HL-60 (cell line): Measurements from ENCODE around the gene APCDD1.
A peak's percentile ranks its signal among the peaks of the same experiment; 100 is the strongest.

Experiments used
- DNase-seq, 2 experiments: peaks; one replicate each; pipeline ENCODE4 v3.0.0-alpha.2; 2010 to 2020; ENCODE audit warnings: low read depth in 1 of 2, low spot score in 1 of 2
- H3K27ac ChIP-seq: fragments of 250-450 bp; sonication (Bioruptor Pico); replicated peaks from 2 replicates; pipeline ENCODE4 v1.5.1; 2020; ENCODE audit warnings: mild to moderate bottlenecking, moderate library complexity
- H3K27me3 ChIP-seq: fragments of 250-450 bp; sonication (Bioruptor Pico); 2 replicates; pipeline ENCODE4 v1.5.1; 2021; ENCODE audit warnings: mild to moderate bottlenecking, moderate library complexity; ENCODE audit not compliant: insufficient read depth, poor library complexity, severe bottlenecking
- H3K4me3 ChIP-seq: replicated peaks from 2 replicates; pipeline ENCODE4 v1.5.1; 2011; ENCODE audit warnings: mild to moderate bottlenecking, control low read depth, low read length; ENCODE audit not compliant: insufficient read depth
- GABPA ChIP-seq: IDR thresholded peaks from 2 replicates; pipeline ENCODE4 v1.6.1; 2012; ENCODE audit warnings: low read depth
- POLR2AphosphoS5 ChIP-seq: IDR thresholded peaks from 2 replicates; pipeline ENCODE4 v1.6.1; 2012; ENCODE audit warnings: low read depth
- SPI1 ChIP-seq: IDR thresholded peaks from 2 replicates; pipeline ENCODE4 v1.6.1; 2012; ENCODE audit warnings: low read depth, mild to moderate bottlenecking, borderline replicate concordance
- TF ChIP-seq, protein P1 (sequence below): IDR thresholded peaks from one replicate; pipeline ENCODE4 v1.5.1; 2011; ENCODE audit warnings: low read length, control low read depth, inconsistent platforms; ENCODE audit not compliant: insufficient read depth
- TF ChIP-seq, protein P2 (sequence below): IDR thresholded peaks from 2 replicates; pipeline ENCODE4 v1.6.1; 2012; ENCODE audit warnings: low read depth; ENCODE audit not compliant: insufficient replicate concordance

Gene APCDD1

GRCh38 chr18:10453261-10453805 lies 1.1 kb upstream of the APCDD1 start:
- no peak for DNase-seq
- TF ChIP-seq POLR2AphosphoS5 (no peak), GABPA (no peak), SPI1 (no peak)
- TF ChIP-seq, protein P1, sequence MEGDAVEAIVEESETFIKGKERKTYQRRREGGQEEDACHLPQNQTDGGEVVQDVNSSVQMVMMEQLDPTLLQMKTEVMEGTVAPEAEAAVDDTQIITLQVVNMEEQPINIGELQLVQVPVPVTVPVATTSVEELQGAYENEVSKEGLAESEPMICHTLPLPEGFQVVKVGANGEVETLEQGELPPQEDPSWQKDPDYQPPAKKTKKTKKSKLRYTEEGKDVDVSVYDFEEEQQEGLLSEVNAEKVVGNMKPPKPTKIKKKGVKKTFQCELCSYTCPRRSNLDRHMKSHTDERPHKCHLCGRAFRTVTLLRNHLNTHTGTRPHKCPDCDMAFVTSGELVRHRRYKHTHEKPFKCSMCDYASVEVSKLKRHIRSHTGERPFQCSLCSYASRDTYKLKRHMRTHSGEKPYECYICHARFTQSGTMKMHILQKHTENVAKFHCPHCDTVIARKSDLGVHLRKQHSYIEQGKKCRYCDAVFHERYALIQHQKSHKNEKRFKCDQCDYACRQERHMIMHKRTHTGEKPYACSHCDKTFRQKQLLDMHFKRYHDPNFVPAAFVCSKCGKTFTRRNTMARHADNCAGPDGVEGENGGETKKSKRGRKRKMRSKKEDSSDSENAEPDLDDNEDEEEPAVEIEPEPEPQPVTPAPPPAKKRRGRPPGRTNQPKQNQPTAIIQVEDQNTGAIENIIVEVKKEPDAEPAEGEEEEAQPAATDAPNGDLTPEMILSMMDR, result no peak
- TF ChIP-seq, protein P2, sequence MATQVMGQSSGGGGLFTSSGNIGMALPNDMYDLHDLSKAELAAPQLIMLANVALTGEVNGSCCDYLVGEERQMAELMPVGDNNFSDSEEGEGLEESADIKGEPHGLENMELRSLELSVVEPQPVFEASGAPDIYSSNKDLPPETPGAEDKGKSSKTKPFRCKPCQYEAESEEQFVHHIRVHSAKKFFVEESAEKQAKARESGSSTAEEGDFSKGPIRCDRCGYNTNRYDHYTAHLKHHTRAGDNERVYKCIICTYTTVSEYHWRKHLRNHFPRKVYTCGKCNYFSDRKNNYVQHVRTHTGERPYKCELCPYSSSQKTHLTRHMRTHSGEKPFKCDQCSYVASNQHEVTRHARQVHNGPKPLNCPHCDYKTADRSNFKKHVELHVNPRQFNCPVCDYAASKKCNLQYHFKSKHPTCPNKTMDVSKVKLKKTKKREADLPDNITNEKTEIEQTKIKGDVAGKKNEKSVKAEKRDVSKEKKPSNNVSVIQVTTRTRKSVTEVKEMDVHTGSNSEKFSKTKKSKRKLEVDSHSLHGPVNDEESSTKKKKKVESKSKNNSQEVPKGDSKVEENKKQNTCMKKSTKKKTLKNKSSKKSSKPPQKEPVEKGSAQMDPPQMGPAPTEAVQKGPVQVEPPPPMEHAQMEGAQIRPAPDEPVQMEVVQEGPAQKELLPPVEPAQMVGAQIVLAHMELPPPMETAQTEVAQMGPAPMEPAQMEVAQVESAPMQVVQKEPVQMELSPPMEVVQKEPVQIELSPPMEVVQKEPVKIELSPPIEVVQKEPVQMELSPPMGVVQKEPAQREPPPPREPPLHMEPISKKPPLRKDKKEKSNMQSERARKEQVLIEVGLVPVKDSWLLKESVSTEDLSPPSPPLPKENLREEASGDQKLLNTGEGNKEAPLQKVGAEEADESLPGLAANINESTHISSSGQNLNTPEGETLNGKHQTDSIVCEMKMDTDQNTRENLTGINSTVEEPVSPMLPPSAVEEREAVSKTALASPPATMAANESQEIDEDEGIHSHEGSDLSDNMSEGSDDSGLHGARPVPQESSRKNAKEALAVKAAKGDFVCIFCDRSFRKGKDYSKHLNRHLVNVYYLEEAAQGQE, result no peak

GRCh38 chr18:10454681-10455557 lies 484 bp downstream of the APCDD1 start:
- H3K4me3 ChIP-seq, result peak overlapping the region; percentile 29
- H3K27me3 ChIP-seq, result peaks cover 60% of the 10 kb centered on the region
- TF ChIP-seq POLR2AphosphoS5, result no peak
- TF ChIP-seq, protein P1, result no peak
- TF ChIP-seq, protein P2, result no peak
- TF ChIP-seq GABPA, result no peak
- no peak for TF ChIP-seq SPI1
- H3K27ac ChIP-seq, result no peak overlapping the region
- DNase-seq, result no peak

More at GRCh38 chr18:10453261-10453805, 1.1 kb upstream of the APCDD1 start:
- Histone ChIP-seq H3K4me3 (no peak overlapping the region), H3K27me3 (peaks cover 63% of the 10 kb centered on the region), H3K27ac (no peak overlapping the region)

- Histone ChIP-seq H3K4me3 (no peak overlapping the region), H3K27ac (no peak overlapping the region), H3K27me3 (peaks cover 53% of the 10 kb centered on the region)
- DNase-seq, result no peak
- TF ChIP-seq GABPA (no peak), POLR2AphosphoS5 (no peak), SPI1 (no peak)
- TF ChIP-seq, protein P2, result no peak
- TF ChIP-seq, protein P1, result no peak
Observed at GRCh38 chr18:10455726-10456453, 1.5 kb downstream of the APCDD1 start.
